Loucy (cell line): Measurements from ENCODE around the gene RUNX1.

Experiments
- H2AFZ ChIP-seq: fragments of 200-600 bp; sonication (generic); 2 replicates; pipeline ENCODE4 v1.6.0; 2016; ENCODE audit warnings: antibody characterized with exemption, mild to moderate bottlenecking, low read length, moderate library complexity
- H3F3A ChIP-seq: fragments of 200-600 bp; 2 replicates; pipeline ENCODE4 v1.6.0; 2016; ENCODE audit warnings: antibody characterized with exemption, low read depth, mild to moderate bottlenecking
- H3K27me3 ChIP-seq: fragments of 200-600 bp; sonication (generic); 2 replicates; pipeline ENCODE4 v1.6.1; 2014; ENCODE audit warnings: low read length, mild to moderate bottlenecking; ENCODE audit not compliant: insufficient read depth, poor library complexity, severe bottlenecking
- H3K36me3 ChIP-seq: fragments of 200-600 bp; sonication (generic); 2 replicates; pipeline ENCODE4 v1.6.1; 2016; ENCODE audit warnings: low read length; ENCODE audit not compliant: insufficient read depth
- H3K4me1 ChIP-seq: fragments of 200-600 bp; sonication (generic); 2 replicates; pipeline ENCODE4 v1.5.1; 2014; ENCODE audit warnings: low read length, mild to moderate bottlenecking; ENCODE audit not compliant: insufficient read depth, poor library complexity, severe bottlenecking
- H3K4me2 ChIP-seq: fragments of 200-600 bp; sonication (generic); 2 replicates; pipeline ENCODE4 v1.6.0; 2014; ENCODE audit warnings: antibody characterized with exemption, low read length, low read depth, mild to moderate bottlenecking; ENCODE audit not compliant: poor library complexity, severe bottlenecking
- H3K4me3 ChIP-seq: fragments of 200-600 bp; sonication (generic); 2 replicates; pipeline ENCODE4 v1.5.1; 2014; ENCODE audit warnings: low read length, mild to moderate bottlenecking, mixed read lengths; ENCODE audit not compliant: poor library complexity, severe bottlenecking
- H3K79me2 ChIP-seq: fragments of 200-600 bp; sonication (generic); 2 replicates; pipeline ENCODE4 v1.6.1; 2014; ENCODE audit warnings: low read length; ENCODE audit not compliant: insufficient read depth
- H3K9ac ChIP-seq: fragments of 200-600 bp; sonication (generic); 2 replicates; pipeline ENCODE4 v1.6.0; 2014; ENCODE audit warnings: mild to moderate bottlenecking, low read depth, low read length, moderate library complexity; ENCODE audit not compliant: poor library complexity, severe bottlenecking
- H3K9me2 ChIP-seq: fragments of 200-600 bp; sonication (generic); replicated peaks from 2 replicates; pipeline ENCODE4 v1.6.1; 2016; ENCODE audit warnings: low read depth, low read length, mixed read lengths
- H3K9me3 ChIP-seq: fragments of 200-600 bp; sonication (generic); 2 replicates; pipeline ENCODE4 v1.6.1; 2014; ENCODE audit warnings: mild to moderate bottlenecking, antibody characterized with exemption, low read length, low read depth; ENCODE audit not compliant: insufficient read depth
- H4K20me1 ChIP-seq: fragments of 200-600 bp; sonication (generic); 2 replicates; pipeline ENCODE4 v1.6.0; 2014; ENCODE audit warnings: antibody characterized with exemption, low read length, mild to moderate bottlenecking; ENCODE audit not compliant: insufficient read depth, poor library complexity, severe bottlenecking
- CTCF ChIP-seq: fragments of 200-600 bp; sonication (generic); conservative IDR thresholded peaks from 2 replicates; pipeline ENCODE4 v1.5.1; 2014; ENCODE audit warnings: mild to moderate bottlenecking, antibody characterized with exemption, low read length
- EZH2phosphoT487 ChIP-seq: fragments of 200-600 bp; IDR thresholded peaks from 2 replicates; pipeline ENCODE4 v1.6.1; 2018; ENCODE audit warnings: antibody characterized with exemption, mild to moderate bottlenecking, moderate library complexity, borderline replicate concordance

The RUNX1 gene

GRCh38 chr21:34826836-34827235 lies 222.3 kb downstream of the RUNX1 start:
- no peaks in the 10 kb centered on the region for H3K9me3 ChIP-seq
- no peak overlapping the region for H3K4me2 ChIP-seq
- H3F3A ChIP-seq = no peaks in the 10 kb centered on the region
- no peaks in the 10 kb centered on the region for H3K9me2 ChIP-seq
- H3K9ac ChIP-seq = no peak overlapping the region
- no peak overlapping the region for H3K4me3 ChIP-seq
- peaks cover 95% of the 10 kb centered on the region for H3K36me3 ChIP-seq
- no peak for TF ChIP-seq CTCF
- TF ChIP-seq EZH2phosphoT487 = no peak
- peaks cover 50% of the 10 kb centered on the region for H4K20me1 ChIP-seq
- peaks cover 10% of the 10 kb centered on the region for H3K4me1 ChIP-seq
- no peaks in the 10 kb centered on the region for H3K27me3 ChIP-seq
- no peak overlapping the region for H2AFZ ChIP-seq
- peaks cover 11% of the 10 kb centered on the region for H3K79me2 ChIP-seq

- H3K9ac ChIP-seq = no peak overlapping the region
- peaks cover 95% of the 10 kb centered on the region for H3K36me3 ChIP-seq
- no peaks in the 10 kb centered on the region for H3K27me3 ChIP-seq
- no peaks in the 10 kb centered on the region for H3F3A ChIP-seq
- peaks cover 44% of the 10 kb centered on the region for H4K20me1 ChIP-seq
- no peak overlapping the region for H2AFZ ChIP-seq
- H3K9me3 ChIP-seq = no peaks in the 10 kb centered on the region
- no peak overlapping the region for H3K4me2 ChIP-seq
- no peaks in the 10 kb centered on the region for H3K9me2 ChIP-seq
- peaks cover 11% of the 10 kb centered on the region; the same call in 1 of the 2 replicates for H3K79me2 ChIP-seq
- no peak overlapping the region for H3K4me3 ChIP-seq
- no peak for TF ChIP-seq EZH2phosphoT487
- no peak for TF ChIP-seq CTCF
- peaks cover 10% of the 10 kb centered on the region for H3K4me1 ChIP-seq
Observed at GRCh38 chr21:34825948-34826548, 223.1 kb downstream of the RUNX1 start.

GRCh38 chr21:34825101-34825500 lies 224.0 kb downstream of the RUNX1 start:
- no peaks in the 10 kb centered on the region for H3K9me2 ChIP-seq
- no peak overlapping the region for H3K4me2 ChIP-seq
- peaks cover 8% of the 10 kb centered on the region; the same call in 1 of the 2 replicates for H3K79me2 ChIP-seq
- no peak overlapping the region for H3K9ac ChIP-seq
- peaks cover 94% of the 10 kb centered on the region for H3K36me3 ChIP-seq
- no peaks in the 10 kb centered on the region for H3F3A ChIP-seq
- H3K9me3 ChIP-seq = no peaks in the 10 kb centered on the region
- H3K4me1 ChIP-seq = peaks cover 10% of the 10 kb centered on the region
- H2AFZ ChIP-seq = no peak overlapping the region
- H4K20me1 ChIP-seq = peaks cover 46% of the 10 kb centered on the region
- H3K27me3 ChIP-seq = no peaks in the 10 kb centered on the region
- no peak overlapping the region for H3K4me3 ChIP-seq
- TF ChIP-seq CTCF (no peak), EZH2phosphoT487 (no peak)
